ENCODE results near the gene ADAMTS6. TPM values are rescaled to one million over a fixed set of nuclear protein-coding genes. Genes with fewer than 3 reads are reported as not detected.
A peak's percentile ranks its signal among the peaks of the same experiment; 100 is the strongest.
"Not testable (repeated sequence)": the region's sequence is repeated elsewhere in the genome, so short reads cannot be mapped to it uniquely, and the experiment has no call there.

Gene ADAMTS6
- total RNA-seq, 1 donor, result 95.9 TPM

GRCh38 chr5:65329266-65329665 lies 152.5 kb downstream of the ADAMTS6 start:
- no peak overlapping the region for H3K4me3 ChIP-seq (ENCODE audit: low read depth, low read length)
- peak; percentile 36 for DNase-seq (ENCODE audit: low read depth)
- TF ChIP-seq, protein P1, sequence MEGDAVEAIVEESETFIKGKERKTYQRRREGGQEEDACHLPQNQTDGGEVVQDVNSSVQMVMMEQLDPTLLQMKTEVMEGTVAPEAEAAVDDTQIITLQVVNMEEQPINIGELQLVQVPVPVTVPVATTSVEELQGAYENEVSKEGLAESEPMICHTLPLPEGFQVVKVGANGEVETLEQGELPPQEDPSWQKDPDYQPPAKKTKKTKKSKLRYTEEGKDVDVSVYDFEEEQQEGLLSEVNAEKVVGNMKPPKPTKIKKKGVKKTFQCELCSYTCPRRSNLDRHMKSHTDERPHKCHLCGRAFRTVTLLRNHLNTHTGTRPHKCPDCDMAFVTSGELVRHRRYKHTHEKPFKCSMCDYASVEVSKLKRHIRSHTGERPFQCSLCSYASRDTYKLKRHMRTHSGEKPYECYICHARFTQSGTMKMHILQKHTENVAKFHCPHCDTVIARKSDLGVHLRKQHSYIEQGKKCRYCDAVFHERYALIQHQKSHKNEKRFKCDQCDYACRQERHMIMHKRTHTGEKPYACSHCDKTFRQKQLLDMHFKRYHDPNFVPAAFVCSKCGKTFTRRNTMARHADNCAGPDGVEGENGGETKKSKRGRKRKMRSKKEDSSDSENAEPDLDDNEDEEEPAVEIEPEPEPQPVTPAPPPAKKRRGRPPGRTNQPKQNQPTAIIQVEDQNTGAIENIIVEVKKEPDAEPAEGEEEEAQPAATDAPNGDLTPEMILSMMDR (IDR thresholded peaks at IDR 0.05; ENCODE audit: insufficient read depth, low read depth, low read length), result no peak

DNA sequence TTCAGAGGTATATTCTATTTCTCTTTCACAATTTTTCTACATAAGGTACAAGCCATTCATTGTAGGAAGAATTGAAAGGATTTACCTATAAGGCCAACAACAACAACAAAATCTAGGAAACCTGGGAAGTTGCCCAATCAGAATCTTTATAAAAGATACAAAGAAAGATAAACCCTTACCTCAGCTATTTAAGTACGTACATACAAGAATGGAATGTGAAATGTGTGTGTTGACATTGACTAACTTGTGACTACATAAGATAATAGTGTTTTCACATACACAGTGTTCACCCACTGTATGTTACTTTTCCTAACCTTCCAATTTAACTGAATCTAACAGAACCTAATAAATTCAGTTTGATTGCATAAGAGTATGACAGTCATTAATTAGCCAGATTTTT lies 154.1 kb downstream of the ADAMTS6 start:
- no peak overlapping the region for H3K4me3 ChIP-seq (ENCODE audit: low read depth, low read length)
- peak; percentile 44 for DNase-seq (ENCODE audit: low read depth)
- TF ChIP-seq, protein P1 (IDR thresholded peaks at IDR 0.05; ENCODE audit: insufficient read depth, low read depth, low read length), result no peak

- H3K4me3 ChIP-seq (ENCODE audit: low read depth, low read length), result no peak overlapping the region
- TF ChIP-seq, protein P1 (IDR thresholded peaks at IDR 0.05; ENCODE audit: insufficient read depth, low read depth, low read length), result no peak
- DNase-seq (ENCODE audit: low read depth), result peak; percentile 6
These were observed 154.8 kb downstream of the ADAMTS6 start for GRCh38 chr5:65326922-65327321.

DNA sequence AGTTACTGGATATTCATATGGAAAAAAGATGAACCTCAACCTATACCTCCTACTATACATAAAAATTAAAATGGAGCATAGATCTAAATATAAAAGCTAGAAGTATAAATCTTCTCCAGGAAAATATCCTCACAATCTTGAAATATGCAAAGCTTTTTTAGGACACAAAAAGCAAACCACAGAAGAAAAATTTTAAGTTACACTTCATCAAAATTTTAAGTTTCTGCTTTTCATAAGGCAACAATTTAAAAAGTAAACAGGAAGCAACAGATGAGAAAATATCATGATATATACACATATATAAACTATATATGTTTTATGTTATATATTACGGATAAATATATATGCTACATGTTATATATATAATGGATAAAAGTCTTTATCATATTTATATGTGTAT lies 157.5 kb downstream of the ADAMTS6 start:
- no peak for DNase-seq (ENCODE audit: low read depth)
- TF ChIP-seq, protein P1 (IDR thresholded peaks at IDR 0.05; ENCODE audit: insufficient read depth, low read depth, low read length), result no peak
- no peak overlapping the region for H3K4me3 ChIP-seq (ENCODE audit: low read depth, low read length)

DNA sequence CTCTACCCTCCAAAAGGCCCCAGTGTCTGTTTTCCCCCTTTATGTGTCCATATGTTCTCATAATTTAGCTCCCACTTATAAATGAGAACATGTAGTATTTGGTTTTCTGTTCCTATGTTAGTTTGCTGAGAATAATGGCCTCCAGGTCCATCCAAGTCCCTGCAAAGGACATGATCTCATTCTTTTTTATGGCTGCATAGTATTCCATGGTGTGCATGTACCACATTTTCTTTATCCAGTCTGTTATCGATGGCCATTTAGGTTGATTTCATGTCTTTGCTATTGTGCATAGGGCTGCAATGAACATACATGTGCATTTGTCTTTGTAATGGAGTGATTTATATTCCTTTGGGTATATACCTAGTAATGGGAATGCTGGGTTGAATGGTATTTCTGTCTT lies 161.0 kb downstream of the ADAMTS6 start:
- H3K4me3 ChIP-seq (ENCODE audit: low read depth, low read length); DNase-seq (ENCODE audit: low read depth): not testable (repeated sequence)

DNA sequence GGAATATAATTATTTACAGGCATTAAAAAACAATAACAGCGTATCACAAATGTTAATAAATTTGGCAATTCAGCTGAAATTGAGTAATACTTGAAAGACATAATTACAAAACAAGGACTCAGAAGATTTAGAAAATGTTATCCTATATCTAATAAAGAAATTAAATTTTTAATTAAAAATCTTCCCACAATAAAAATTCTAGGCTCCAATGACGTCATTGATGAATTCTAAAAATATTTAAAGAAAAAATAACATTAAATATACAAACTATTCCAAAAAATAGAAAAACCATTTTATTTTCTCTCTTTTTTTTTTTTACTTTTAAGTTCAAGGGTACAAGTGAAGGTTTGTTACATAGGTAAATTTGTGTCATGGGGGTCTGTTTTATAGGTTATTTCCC lies 161.5 kb downstream of the ADAMTS6 start:
- TF ChIP-seq, protein P1 (IDR thresholded peaks at IDR 0.05; ENCODE audit: insufficient read depth, low read depth, low read length), result no peak
- no peak overlapping the region for H3K4me3 ChIP-seq (ENCODE audit: low read depth, low read length)
- no peak for DNase-seq (ENCODE audit: low read depth)

- no peak for DNase-seq (ENCODE audit: low read depth)
- no peak overlapping the region for H3K4me3 ChIP-seq (ENCODE audit: low read depth, low read length)
- TF ChIP-seq, protein P1 (IDR thresholded peaks at IDR 0.05; ENCODE audit: insufficient read depth, low read depth, low read length), result no peak
These were observed 173.8 kb downstream of the ADAMTS6 start for GRCh38 chr5:65307931-65308330.

Measured in fibroblast of villous mesenchyme (primary cell).